Neural progenitor cell (in vitro differentiated cells): ENCODE measurements around the gene SPINT4. TPM values are rescaled to one million over a fixed set of nuclear protein-coding genes. Genes with fewer than 3 reads are reported as not detected.

ENCODE experiments used
- DNase-seq: peaks from one replicate; pipeline ENCODE4 v3.0.0-alpha.2; 2016; ENCODE audit warnings: low spot score
- H2AFZ ChIP-seq: fragments of 200-600 bp; sonication (generic); replicated peaks from 2 replicates; pipeline ENCODE4 v1.6.1; 2016; ENCODE audit warnings: antibody characterized with exemption
- H3F3A ChIP-seq: fragments of 200-600 bp; sonication (generic); 2 replicates; pipeline ENCODE4 v1.6.1; 2016; ENCODE audit warnings: antibody characterized with exemption, low read depth
- H3K27ac ChIP-seq: fragments of 200-600 bp; sonication (generic); 2 replicates; pipeline ENCODE4 v1.5.1; 2016; ENCODE audit warnings: mild to moderate bottlenecking
- H3K27me3 ChIP-seq: fragments of 200-600 bp; sonication (generic); 2 replicates; pipeline ENCODE4 v1.6.1; 2016; ENCODE audit warnings: mild to moderate bottlenecking, moderate library complexity
- H3K36me3 ChIP-seq: fragments of 200-600 bp; sonication (generic); 2 replicates; pipeline ENCODE4 v1.5.1; 2016
- H3K4me1 ChIP-seq: fragments of 200-600 bp; sonication (generic); 2 replicates; pipeline ENCODE4 v1.6.1; 2016; ENCODE audit warnings: mixed run types
- H3K4me2 ChIP-seq: fragments of 200-600 bp; sonication (generic); 2 replicates; pipeline ENCODE4 v1.6.1; 2016
- H3K4me3 ChIP-seq: fragments of 200-600 bp; sonication (generic); 2 replicates; pipeline ENCODE4 v1.5.1; 2016
- H3K79me2 ChIP-seq: fragments of 200-600 bp; sonication (generic); 2 replicates; pipeline ENCODE4 v1.6.1; 2016; ENCODE audit warnings: low read depth
- H3K9ac ChIP-seq: fragments of 200-600 bp; sonication (generic); 2 replicates; pipeline ENCODE4 v1.6.1; 2016
- H3K9me3 ChIP-seq: fragments of 200-600 bp; sonication (generic); 2 replicates; pipeline ENCODE4 v1.5.1; 2016; ENCODE audit warnings: low read depth
- H4K20me1 ChIP-seq: fragments of 200-600 bp; sonication (generic); 2 replicates; pipeline ENCODE4 v1.6.1; 2016; ENCODE audit warnings: low read depth
- H3K27ac Mint-ChIP-seq: 3 replicates; pipeline ENCODE4 v1.8.0; 2021; ENCODE audit warnings: mixed read lengths
- H3K27me3 Mint-ChIP-seq: 2 replicates; pipeline ENCODE4 v1.8.0; 2022; ENCODE audit warnings: low read depth, mild to moderate bottlenecking, inconsistent platforms, moderate library complexity, mixed read lengths; ENCODE audit not compliant: insufficient read depth
- H3K36me3 Mint-ChIP-seq: 3 replicates; pipeline ENCODE4 v1.8.0; 2021; ENCODE audit warnings: mixed read lengths
- H3K4me1 Mint-ChIP-seq: 3 replicates; pipeline ENCODE4 v1.8.0; 2021; ENCODE audit warnings: mixed read lengths
- H3K4me3 Mint-ChIP-seq: 3 replicates; pipeline ENCODE4 v1.8.0; 2021; ENCODE audit warnings: mild to moderate bottlenecking, moderate library complexity, mixed read lengths
- H3K9me3 Mint-ChIP-seq: 3 replicates; pipeline ENCODE4 v1.8.0; 2020; ENCODE audit warnings: mixed read lengths
- EZH2 ChIP-seq: fragments of 200-600 bp; sonication (generic); IDR thresholded peaks from 2 replicates; pipeline ENCODE4 v1.6.1; 2017; ENCODE audit warnings: antibody characterized with exemption, mild to moderate bottlenecking, moderate library complexity
- EZH2phosphoT487 ChIP-seq: fragments of 200-600 bp; sonication (generic); IDR thresholded peaks from 2 replicates; pipeline ENCODE4 v1.6.1; 2017; ENCODE audit warnings: antibody characterized with exemption
- microRNA-seq: library from miRNA; unstranded; fragments of <30 nt; microRNA quantifications from one replicate; pipeline ENCODE4, GENCODE V29; 2016
- small RNA-seq: library from RNA; depleted of rRNA; stranded (forward); fragments of <200 nt; gene quantifications from one replicate; pipeline ENCODE3, GENCODE V24; 2015
- total RNA-seq: library from RNA; depleted of rRNA; stranded (reverse); fragments of >200 nt; gene quantifications from 2 replicates; pipeline ENCODE4 v1.2.3, GENCODE V29; 2015; ENCODE audit warnings: low replicate concordance
- TF ChIP-seq, protein P1 (sequence below): fragments of 200-600 bp; sonication (generic); IDR thresholded peaks from 2 replicates; pipeline ENCODE4 v1.5.1; 2017; ENCODE audit warnings: antibody characterized with exemption, mild to moderate bottlenecking

Gene SPINT4
- total RNA-seq, 1 donor from 2014 or later, result not detected

DNA sequence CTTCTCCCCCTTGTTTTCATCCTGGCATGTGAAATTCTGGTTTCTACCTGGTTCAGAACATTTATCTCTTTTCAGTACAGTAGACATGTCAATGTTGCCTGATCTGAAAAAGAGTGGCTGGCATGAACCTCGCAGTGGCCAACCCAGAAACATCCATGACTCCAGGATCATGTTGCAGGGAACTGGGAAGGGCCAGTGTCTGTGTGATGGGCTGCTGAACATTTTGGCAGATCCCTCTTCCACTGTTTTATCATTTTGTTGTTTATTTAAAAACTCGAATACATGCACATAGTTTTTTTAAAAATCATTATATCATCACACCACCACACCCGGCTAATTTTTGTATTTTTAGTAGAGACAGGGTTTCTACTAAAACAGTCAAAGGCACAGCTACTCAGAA is 50.5 kb downstream of the SPINT4 start:
- Mint-ChIP-seq H3K4me3 (no peak overlapping the region), H3K27me3 (peaks cover 10% of the 10 kb centered on the region), H3K9me3 (no peaks in the 10 kb centered on the region), H3K27ac (no peak overlapping the region), H3K36me3 (no peaks in the 10 kb centered on the region), H3K4me1 (peaks cover 9% of the 10 kb centered on the region)
- no peak overlapping the region for H2AFZ ChIP-seq
- no peak overlapping the region for H3K27ac ChIP-seq
- DNase-seq, result no peak
- H3F3A ChIP-seq, result no peaks in the 10 kb centered on the region
- TF ChIP-seq EZH2 (no peak), EZH2phosphoT487 (no peak)
- TF ChIP-seq, protein P1, sequence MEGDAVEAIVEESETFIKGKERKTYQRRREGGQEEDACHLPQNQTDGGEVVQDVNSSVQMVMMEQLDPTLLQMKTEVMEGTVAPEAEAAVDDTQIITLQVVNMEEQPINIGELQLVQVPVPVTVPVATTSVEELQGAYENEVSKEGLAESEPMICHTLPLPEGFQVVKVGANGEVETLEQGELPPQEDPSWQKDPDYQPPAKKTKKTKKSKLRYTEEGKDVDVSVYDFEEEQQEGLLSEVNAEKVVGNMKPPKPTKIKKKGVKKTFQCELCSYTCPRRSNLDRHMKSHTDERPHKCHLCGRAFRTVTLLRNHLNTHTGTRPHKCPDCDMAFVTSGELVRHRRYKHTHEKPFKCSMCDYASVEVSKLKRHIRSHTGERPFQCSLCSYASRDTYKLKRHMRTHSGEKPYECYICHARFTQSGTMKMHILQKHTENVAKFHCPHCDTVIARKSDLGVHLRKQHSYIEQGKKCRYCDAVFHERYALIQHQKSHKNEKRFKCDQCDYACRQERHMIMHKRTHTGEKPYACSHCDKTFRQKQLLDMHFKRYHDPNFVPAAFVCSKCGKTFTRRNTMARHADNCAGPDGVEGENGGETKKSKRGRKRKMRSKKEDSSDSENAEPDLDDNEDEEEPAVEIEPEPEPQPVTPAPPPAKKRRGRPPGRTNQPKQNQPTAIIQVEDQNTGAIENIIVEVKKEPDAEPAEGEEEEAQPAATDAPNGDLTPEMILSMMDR, result no peak
- no peaks in the 10 kb centered on the region for H3K36me3 ChIP-seq
- H3K4me3 ChIP-seq, result no peak overlapping the region
- H4K20me1 ChIP-seq, result no peaks in the 10 kb centered on the region
- no peaks in the 10 kb centered on the region for H3K9me3 ChIP-seq
- no peaks in the 10 kb centered on the region for H3K27me3 ChIP-seq
- H3K79me2 ChIP-seq, result no peaks in the 10 kb centered on the region
- H3K4me1 ChIP-seq, result peaks cover 3% of the 10 kb centered on the region
- no peak overlapping the region for H3K4me2 ChIP-seq
- no peak overlapping the region for H3K9ac ChIP-seq

DNA sequence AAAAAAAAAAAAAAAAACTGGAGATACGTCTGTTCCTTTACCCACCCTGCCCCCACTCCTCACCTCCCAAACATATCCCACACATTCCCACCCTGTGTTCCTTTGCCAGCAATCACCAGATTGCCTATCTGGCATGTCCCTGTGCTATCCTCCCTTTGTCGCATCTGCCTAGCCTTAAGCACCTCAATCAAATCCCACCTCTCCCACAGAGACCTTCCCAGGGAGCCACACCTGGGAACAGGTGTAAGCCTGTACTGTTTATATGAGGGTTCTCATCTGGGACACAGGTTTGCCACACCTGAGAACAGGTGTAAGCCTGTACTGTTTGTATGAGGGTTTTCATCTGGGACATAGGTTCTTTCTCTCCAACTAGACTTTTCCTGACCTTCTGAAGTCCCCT is 52.8 kb downstream of the SPINT4 start:
- peaks cover 9% of the 10 kb centered on the region for H3K4me1 Mint-ChIP-seq

DNA sequence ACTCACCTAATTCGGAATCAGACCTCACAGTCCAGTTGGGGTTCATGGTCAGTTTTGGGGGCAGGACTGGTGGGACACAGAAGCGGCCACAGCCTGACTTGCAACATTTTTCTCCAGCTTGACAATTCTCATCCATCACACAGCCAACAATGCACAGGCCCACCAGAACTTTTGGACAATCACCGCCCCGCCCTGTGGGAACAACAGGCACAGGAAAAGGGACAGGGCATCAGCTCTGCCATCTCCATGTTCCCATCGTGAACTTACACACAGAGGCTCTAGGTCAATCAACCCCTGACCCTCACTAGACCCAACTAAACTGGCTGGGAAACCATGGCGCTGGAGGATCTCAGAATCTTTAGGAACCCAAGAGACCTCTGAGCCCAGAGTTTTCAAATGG is 53.3 kb downstream of the SPINT4 start:
- Histone ChIP-seq H3K27me3 (no peaks in the 10 kb centered on the region), H3K27ac (no peak overlapping the region), H3K4me1 (peaks cover 3% of the 10 kb centered on the region), H2AFZ (no peak overlapping the region), H3K79me2 (no peaks in the 10 kb centered on the region), H4K20me1 (no peaks in the 10 kb centered on the region), H3K36me3 (no peaks in the 10 kb centered on the region), H3K9me3 (no peaks in the 10 kb centered on the region), H3F3A (no peaks in the 10 kb centered on the region), H3K4me3 (no peak overlapping the region), H3K9ac (no peak overlapping the region), H3K4me2 (no peak overlapping the region)
- Mint-ChIP-seq H3K27ac (no peak overlapping the region), H3K27me3 (peaks cover 10% of the 10 kb centered on the region), H3K36me3 (no peaks in the 10 kb centered on the region), H3K4me1 (peaks cover 9% of the 10 kb centered on the region), H3K4me3 (no peak overlapping the region), H3K9me3 (no peaks in the 10 kb centered on the region)
- TF ChIP-seq EZH2phosphoT487 (no peak), EZH2 (no peak)
- TF ChIP-seq, protein P1, result no peak
- DNase-seq, result no peak

More for the DNA sequence above, 52.8 kb downstream of the SPINT4 start:
- no peak overlapping the region for H3K4me2 ChIP-seq
- peaks cover 10% of the 10 kb centered on the region for H3K27me3 Mint-ChIP-seq
- H2AFZ ChIP-seq, result no peak overlapping the region
- no peak overlapping the region for H3K27ac ChIP-seq
- H3K9ac ChIP-seq, result no peak overlapping the region
- H3K27me3 ChIP-seq, result no peaks in the 10 kb centered on the region
- no peak overlapping the region for H3K4me3 ChIP-seq
- no peaks in the 10 kb centered on the region for H3K36me3 ChIP-seq
- H3K79me2 ChIP-seq, result no peaks in the 10 kb centered on the region
- H3F3A ChIP-seq, result no peaks in the 10 kb centered on the region
- H3K9me3 Mint-ChIP-seq, result no peaks in the 10 kb centered on the region
- H3K27ac Mint-ChIP-seq, result no peak overlapping the region
- no peaks in the 10 kb centered on the region for H4K20me1 ChIP-seq
- H3K4me3 Mint-ChIP-seq, result no peak overlapping the region
- H3K36me3 Mint-ChIP-seq, result no peaks in the 10 kb centered on the region
- TF ChIP-seq EZH2phosphoT487, result no peak
- TF ChIP-seq, protein P1, result no peak
- DNase-seq, result no peak
- H3K9me3 ChIP-seq, result no peaks in the 10 kb centered on the region
- peaks cover 3% of the 10 kb centered on the region for H3K4me1 ChIP-seq

Small RNA genes lying within 50 kb of the gene (microRNA-seq; reads per million reads assigned to microRNA genes)
- not detected for gene MIR3617

Small RNA genes lying within 50 kb of the gene (small RNA-seq; reads per million reads assigned to genes)
- gene MIR3617 (not detected), gene SPINT5P (not detected)

Other genes starting within 250 kb of the SPINT4 start
- gene SPINT3, start 206.7 kb upstream of the SPINT4 start, total RNA-seq, result not detected in 2 replicates
- gene WFDC6, start 182.9 kb upstream of the SPINT4 start, total RNA-seq, result not detected in 2 replicates
- not detected in 2 replicates for gene EPPIN, start 174.9 kb upstream of the SPINT4 start, total RNA-seq
- gene WFDC8, start 143.1 kb upstream of the SPINT4 start, total RNA-seq, result not detected in 2 replicates
- not detected in 2 replicates for gene WFDC10A, start 92.6 kb upstream of the SPINT4 start, total RNA-seq
- gene WFDC9, start 91.1 kb upstream of the SPINT4 start, total RNA-seq, result not detected in 2 replicates
- not detected in 2 replicates for gene WFDC11, start 52.1 kb upstream of the SPINT4 start, total RNA-seq
- not detected in 2 replicates for gene WFDC13, start 20.3 kb upstream of the SPINT4 start, total RNA-seq
- gene WFDC10B, start 17.3 kb upstream of the SPINT4 start, total RNA-seq, result not detected in 2 replicates
- gene WFDC3, start 69.5 kb downstream of the SPINT4 start, total RNA-seq, result not detected in 2 replicates
- gene DNTTIP1, start 69.6 kb downstream of the SPINT4 start, total RNA-seq, result 23.8 and 26.3 TPM in 2 replicates
- 325 and 442 TPM in 2 replicates for gene UBE2C, start 90.3 kb downstream of the SPINT4 start, total RNA-seq
- gene TNNC2, start 105.0 kb downstream of the SPINT4 start, total RNA-seq, result 0.81 TPM in 1 of 2 replicates, not detected in the other
- gene SNX21, start 111.5 kb downstream of the SPINT4 start, total RNA-seq, result 12.2 and 18.9 TPM in 2 replicates
- gene ACOT8, start 135.0 kb downstream of the SPINT4 start, total RNA-seq, result 13.4 and 26.1 TPM in 2 replicates
- gene ZSWIM3, start 135.3 kb downstream of the SPINT4 start, total RNA-seq, result 3.7 and 5.4 TPM in 2 replicates
- gene ZSWIM1, start 158.9 kb downstream of the SPINT4 start, total RNA-seq, result 10.7 and 16.6 TPM in 2 replicates
- gene SPATA25, start 165.3 kb downstream of the SPINT4 start, total RNA-seq, result 0.43 and 0.54 TPM in 2 replicates
- gene NEURL2, start 168.9 kb downstream of the SPINT4 start, total RNA-seq, result 0.24 and 1.2 TPM in 2 replicates
- 15.1 and 30.9 TPM in 2 replicates for gene CTSA, start 169.0 kb downstream of the SPINT4 start, total RNA-seq
- 22.3 and 54.4 TPM in 2 replicates for gene PLTP, start 189.8 kb downstream of the SPINT4 start, total RNA-seq
- gene PCIF1, start 212.3 kb downstream of the SPINT4 start, total RNA-seq, result 9.5 and 24.5 TPM in 2 replicates
- gene ZNF335, start 249.9 kb downstream of the SPINT4 start, total RNA-seq, result 7.2 and 17.4 TPM in 2 replicates